GM21526 (cell line): ENCODE measurements around the gene PKP3.
"Not testable (repeated sequence)": the region's sequence is repeated elsewhere in the genome, so short reads cannot be mapped to it uniquely, and the experiment has no call there.

Experiments
- ATAC-seq: cut with Tn5 transposase; IDR thresholded peaks from one replicate; pipeline ENCODE4 v1.9.1; 2021; ENCODE audit warnings: moderate library complexity; ENCODE audit not compliant: unreplicated experiment, low FRiP score

The PKP3 gene

DNA sequence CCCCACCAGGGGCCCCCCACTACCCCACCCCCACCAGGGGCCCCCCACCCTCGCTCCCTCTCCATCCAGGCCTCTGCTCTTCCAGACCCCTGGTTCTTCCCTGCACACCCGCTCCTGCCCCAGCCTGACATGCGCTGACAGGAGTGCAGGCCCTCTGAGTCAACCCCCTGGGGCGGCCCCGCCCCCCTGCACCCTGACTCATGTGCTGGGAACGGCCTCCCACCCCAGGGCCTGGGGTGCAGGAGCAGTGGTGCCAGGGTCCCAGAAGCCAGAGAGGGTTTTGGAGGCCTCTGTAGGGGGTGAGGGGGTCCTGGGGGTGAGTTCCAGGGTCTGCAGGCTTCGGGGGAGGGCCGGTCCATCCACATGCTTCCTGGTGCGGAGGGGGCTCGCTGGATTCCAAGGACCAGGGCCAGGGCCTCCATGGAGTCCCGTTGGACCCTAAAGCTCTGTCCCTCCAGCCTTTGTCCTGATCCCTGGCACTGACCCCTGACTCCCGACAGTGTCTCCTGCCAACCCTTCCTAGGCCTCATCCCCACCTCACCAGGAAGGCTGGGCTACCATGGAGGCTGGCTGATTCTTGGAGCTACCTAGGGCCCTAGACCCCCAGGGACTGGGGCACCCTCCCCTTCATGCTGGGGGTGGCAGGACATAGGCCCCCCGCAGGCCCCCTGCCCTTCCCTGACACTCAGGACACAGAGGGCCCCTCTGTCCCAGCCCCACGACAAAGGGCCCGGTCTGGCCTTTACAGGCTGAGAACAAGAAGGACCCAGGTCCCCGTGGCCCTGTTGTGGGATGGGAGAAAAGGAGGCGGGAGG lies 583 bp upstream of the PKP3 start:
- no peak for ATAC-seq

DNA sequence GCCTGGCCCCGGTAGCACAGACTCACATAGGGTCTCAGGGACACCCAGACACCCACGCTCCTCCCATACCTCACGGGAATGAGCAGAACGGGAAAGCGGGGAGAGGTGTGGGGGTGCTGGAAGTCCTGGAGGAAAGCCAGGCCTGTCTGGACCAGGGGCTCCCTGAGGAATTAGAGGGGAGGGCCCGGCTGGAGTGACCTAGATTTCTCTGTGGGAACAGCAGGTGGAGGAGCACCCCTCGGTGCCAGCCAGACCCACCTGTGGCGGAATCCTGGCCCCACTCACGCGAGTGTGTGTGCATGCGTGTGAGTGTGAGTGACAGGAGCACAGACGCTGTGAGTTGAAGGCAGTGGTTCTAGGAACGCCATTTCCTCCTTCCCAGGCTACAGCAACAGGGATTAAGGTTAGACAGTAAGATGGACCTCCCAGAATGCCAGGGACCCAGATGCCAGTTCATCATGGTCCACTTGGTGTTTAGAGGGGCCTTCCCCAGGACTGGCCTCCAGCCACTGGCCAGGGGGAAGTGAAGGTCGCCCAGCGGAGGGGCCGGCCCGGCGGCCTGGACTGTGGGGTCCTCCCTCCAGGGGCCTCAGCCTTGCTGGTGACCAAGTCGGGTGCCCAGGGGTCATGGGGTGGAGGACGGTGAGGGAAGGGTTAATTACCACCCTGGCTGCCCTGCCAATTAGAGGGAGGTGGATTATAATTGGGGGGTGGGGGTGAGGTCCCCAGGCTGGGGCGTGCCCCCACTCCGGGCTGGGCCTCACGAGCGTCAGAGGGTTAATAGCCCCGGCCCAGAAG lies 1.0 kb downstream of the PKP3 start:
- no peak for ATAC-seq

DNA sequence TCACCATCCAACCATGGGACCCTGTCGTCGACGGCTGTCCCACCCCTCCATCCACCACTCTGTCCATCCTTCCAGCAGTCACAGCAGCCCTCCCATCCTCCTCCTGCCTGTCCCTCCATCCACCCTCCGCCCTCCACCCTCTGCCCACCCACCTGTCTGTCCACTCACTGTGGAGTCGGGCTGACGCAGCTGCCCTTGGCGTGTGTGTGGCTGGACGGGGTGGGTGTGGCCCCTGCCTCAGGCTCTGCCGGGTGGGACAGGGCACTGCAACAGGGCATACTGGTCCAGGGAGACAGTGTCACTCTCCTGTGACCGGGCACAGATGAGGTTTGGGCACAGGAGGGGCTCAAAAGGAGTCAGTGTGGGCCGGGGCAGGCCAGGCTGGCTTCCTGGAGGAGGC lies 1.9 kb downstream of the PKP3 start:
- no peak for ATAC-seq

DNA sequence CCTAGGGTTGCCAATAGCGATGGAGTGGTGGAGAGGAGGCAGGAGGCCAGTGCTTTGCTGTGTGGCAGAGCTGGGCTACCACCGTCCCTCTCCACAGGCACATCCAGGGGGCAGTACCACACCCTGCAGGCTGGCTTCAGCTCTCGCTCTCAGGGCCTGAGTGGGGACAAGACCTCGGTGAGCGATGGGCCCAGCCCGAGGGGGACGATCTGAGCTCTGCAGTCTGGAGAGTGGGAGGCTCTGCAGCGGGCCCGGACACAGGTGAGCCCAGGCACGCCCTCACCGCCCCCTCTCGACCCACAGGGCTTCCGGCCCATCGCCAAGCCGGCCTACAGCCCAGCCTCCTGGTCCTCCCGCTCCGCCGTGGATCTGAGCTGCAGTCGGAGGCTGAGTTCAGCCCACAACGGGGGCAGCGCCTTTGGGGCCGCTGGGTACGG lies 2.5 kb downstream of the PKP3 start:
- ATAC-seq: no peak

DNA sequence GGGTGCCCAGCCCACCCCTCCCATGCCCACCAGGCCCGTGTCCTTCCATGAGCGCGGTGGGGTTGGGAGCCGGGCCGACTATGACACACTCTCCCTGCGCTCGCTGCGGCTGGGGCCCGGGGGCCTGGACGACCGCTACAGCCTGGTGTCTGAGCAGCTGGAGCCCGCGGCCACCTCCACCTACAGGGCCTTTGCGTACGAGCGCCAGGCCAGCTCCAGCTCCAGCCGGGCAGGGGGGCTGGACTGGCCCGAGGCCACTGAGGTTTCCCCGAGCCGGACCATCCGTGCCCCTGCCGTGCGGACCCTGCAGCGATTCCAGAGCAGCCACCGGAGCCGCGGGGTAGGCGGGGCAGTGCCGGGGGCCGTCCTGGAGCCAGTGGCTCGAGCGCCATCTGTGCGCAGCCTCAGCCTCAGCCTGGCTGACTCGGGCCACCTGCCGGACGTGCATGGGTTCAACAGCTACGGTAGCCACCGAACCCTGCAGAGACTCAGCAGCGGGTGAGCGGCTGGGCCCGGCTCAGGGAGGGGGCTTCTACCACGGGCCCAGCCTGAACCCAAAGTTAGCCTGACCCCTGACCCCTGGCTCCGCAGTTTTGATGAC lies 3.0 kb downstream of the PKP3 start:
- ATAC-seq: no peak

DNA sequence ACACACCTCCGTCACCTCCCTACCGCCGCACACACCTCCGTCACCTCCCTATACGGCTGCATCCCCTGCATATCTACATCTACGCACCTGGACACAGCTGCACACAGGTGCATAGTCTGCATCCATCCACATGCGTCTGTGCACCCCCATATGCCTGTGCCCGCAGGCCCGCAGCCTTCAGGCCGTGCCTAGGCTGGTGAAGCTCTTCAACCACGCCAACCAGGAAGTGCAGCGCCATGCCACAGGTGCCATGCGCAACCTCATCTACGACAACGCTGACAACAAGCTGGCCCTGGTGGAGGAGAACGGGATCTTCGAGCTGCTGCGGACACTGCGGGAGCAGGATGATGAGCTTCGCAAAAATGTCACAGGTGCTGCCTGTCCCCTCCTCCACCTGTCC lies 4.8 kb downstream of the PKP3 start:
- no peak for ATAC-seq

DNA sequence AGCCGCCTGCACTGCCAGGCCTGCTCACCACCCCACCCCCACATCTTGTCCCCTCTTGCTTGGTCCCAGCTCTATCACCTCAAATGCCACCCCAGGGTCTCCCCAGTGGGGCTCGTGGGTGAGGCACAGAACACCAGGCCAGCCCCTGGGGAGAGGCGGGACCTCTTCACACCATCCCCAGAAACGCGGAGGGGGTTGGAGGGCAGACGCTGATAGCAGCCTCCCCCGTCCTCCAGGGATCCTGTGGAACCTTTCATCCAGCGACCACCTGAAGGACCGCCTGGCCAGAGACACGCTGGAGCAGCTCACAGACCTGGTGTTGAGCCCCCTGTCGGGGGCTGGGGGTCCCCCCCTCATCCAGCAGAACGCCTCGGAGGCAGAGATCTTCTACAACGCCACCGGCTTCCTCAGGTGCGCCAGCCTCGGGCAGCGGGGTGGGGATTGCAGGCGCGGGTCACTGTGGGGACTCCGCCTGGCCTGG lies 5.8 kb downstream of the PKP3 start:
- ATAC-seq: no peak

DNA sequence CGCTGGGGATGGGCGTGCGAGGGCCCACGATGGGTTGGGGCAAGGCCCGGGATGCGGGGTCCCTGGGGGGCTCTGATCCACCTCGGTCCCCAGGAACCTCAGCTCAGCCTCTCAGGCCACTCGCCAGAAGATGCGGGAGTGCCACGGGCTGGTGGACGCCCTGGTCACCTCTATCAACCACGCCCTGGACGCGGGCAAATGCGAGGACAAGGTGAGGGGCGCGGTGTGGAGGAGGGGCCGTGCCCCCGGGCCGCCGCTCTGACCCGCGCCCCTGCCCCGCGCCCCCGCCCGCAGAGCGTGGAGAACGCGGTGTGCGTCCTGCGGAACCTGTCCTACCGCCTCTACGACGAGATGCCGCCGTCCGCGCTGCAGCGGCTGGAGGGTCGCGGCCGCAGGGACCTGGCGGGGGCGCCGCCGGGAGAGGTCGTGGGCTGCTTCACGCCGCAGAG lies 6.3 kb downstream of the PKP3 start:
- no peak for ATAC-seq

DNA sequence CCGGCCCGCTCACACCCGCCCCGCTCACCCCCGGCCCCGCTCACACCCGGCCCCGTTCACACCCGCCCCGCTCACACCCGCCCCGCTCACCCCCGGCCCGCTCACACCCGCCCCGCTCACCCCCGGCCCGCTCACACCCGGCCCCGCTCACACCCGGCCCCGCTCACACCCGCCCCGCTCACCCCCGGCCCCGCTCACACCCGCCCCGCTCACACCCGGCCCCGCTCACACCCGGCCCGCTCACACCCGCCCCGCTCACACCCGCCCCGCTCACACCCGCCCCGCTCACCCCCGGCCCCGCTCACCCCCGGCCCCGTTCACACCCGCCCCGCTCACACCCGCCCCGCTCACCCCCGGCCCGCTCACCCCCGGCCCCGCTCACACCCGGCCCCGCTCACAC lies 7.2 kb downstream of the PKP3 start:
- not testable (repeated sequence) for ATAC-seq

DNA sequence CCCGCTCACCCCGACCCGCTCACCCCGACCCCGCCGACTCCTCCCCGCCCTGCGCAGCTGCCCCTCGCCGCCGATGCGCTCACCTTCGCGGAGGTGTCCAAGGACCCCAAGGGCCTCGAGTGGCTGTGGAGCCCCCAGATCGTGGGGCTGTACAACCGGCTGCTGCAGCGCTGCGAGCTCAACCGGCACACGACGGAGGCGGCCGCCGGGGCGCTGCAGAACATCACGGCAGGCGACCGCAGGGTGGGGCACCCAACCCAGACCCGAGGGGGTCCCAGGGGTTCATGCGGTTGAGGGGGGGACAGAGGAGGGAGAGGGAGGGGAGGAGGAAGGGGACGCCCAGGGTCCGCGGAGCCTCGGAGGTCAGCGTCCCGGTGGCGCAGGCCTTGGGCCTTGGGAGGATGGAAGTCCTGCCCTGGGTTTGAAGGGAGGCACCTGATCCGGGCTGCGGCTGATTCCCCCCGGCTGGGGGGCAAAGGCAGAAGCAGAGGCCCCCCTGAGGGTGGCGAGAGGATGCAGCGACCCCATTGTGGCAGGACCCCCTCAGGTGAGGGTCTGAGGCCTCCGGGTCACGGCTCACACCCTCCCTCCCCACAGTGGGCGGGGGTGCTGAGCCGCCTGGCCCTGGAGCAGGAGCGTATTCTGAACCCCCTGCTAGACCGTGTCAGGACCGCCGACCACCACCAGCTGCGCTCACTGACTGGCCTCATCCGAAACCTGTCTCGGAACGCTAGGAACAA lies 9.2 kb downstream of the PKP3 start:
- no peak for ATAC-seq

DNA sequence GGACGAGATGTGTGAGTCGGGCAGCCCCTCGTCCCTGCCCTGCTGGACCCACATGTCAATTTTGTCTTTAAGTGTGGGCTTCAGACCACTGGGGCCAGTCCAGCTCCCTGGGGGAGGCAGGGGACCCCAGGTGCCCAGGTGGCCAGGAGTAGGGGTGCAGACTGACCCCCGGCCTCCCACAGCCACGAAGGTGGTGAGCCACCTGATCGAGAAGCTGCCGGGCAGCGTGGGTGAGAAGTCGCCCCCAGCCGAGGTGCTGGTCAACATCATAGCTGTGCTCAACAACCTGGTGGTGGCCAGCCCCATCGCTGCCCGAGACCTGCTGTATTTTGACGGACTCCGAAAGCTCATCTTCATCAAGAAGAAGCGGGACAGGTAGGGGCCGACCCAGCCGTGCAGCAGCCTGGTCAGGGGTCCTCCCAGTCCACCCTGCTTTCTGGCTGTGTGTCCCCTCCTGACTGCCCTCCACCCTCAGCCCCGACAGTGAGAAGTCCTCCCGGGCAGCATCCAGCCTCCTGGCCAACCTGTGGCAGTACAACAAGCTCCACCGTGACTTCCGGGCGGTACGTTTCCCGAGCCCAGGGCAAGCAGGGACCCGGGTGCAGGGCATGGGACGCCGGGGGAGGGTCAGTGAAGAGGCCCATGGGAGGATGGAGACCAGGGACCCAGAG lies 9.9 kb downstream of the PKP3 start:
- ATAC-seq: no peak

DNA sequence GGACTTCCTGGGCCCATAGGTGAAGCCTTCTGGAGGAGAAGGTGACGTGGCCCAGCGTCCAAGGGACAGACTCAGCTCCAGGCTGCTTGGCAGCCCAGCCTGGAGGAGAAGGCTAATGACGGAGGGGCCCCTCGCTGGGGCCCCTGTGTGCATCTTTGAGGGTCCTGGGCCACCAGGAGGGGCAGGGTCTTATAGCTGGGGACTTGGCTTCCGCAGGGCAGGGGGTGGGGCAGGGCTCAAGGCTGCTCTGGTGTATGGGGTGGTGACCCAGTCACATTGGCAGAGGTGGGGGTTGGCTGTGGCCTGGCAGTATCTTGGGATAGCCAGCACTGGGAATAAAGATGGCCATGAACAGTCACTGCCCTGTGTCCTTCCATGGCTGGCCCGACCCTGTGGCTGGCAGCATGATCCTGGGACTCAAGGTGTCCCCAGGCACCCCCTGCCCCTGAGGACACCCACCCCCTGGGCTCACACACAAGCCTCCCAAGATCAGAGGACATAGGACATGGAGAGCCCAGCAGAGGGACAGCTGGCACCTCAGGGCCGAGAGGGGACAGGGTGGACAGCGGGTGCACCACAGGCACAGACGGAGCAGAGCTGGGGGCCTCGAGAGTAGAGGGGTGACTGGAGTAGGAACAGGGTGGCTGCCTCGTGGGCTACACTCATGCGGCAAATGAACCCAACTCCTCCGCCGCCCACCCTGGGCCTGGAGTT lies 10.7 kb downstream of the PKP3 start:
- ATAC-seq: no peak

DNA sequence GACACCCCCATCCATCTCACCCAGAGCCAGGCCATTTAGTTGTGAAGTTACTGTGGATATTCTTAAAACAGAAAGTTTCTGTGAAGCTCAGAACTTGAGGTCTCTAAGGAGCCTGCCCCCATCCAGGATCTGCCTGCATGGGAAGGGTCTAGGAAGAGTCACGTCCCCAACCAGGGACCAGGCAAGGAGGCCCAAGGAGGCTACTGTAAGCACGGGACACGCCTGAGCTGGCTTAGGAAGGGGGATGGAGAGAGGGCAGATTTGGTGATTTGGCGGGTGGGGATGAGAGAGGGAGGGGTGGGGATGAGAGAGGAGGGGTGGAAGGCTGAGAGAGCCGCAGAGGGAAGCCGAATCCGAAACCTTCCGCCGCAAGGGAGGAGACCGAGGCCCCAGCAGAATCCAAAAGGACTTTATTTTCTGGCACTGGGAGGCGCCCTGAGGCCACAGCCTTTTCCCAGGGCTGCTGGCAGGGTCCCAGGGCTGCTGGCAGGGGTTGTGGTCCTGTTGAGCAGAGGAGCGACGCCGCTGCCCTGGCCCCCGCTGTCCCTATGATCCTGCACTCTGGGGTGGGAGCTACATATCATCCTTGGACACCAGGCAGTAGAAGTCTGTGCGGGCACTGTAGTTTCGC lies 11.4 kb downstream of the PKP3 start:
- no peak for ATAC-seq

DNA sequence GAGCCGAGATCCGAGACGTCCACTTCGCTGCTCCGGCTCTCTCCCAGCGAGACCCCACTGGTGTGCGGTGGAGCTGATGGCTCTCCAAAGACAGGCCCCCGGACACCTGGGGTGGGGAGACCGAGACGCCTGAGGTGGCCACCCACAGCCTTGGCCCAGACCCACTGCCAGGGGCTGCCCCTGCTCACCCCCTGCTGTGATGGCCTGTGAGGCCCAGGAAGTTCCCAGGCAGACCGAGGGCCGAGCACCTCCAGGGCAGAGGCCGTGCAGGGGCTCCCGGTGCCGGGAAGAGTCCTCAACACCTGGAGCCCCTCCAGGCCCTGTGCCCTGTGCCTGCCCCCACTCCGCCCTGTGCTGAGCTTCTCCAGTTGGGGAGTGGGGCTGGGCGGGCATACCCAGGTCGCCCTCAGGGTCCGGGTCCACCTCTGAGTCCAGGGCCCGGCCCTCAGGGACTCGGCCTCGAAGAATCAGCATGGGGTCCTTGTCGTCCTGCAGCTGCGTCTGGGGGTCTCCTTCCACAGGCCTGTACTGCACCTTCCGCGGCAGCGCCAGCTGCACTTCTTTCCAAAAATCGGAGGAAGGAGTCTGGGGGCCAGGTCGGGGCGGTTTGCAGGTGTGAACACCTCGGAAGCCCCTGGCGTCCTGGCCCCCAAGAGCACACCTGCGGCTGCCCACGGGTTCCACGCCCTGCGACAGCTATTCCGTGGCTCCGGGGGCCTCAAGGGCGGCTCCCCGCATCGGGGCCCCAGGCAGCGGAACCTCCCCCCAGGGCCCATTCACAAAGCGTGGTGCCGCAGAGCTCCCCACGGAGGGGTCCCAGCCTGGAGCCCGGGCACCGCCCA lies 12.2 kb downstream of the PKP3 start:
- ATAC-seq: no peak

DNA sequence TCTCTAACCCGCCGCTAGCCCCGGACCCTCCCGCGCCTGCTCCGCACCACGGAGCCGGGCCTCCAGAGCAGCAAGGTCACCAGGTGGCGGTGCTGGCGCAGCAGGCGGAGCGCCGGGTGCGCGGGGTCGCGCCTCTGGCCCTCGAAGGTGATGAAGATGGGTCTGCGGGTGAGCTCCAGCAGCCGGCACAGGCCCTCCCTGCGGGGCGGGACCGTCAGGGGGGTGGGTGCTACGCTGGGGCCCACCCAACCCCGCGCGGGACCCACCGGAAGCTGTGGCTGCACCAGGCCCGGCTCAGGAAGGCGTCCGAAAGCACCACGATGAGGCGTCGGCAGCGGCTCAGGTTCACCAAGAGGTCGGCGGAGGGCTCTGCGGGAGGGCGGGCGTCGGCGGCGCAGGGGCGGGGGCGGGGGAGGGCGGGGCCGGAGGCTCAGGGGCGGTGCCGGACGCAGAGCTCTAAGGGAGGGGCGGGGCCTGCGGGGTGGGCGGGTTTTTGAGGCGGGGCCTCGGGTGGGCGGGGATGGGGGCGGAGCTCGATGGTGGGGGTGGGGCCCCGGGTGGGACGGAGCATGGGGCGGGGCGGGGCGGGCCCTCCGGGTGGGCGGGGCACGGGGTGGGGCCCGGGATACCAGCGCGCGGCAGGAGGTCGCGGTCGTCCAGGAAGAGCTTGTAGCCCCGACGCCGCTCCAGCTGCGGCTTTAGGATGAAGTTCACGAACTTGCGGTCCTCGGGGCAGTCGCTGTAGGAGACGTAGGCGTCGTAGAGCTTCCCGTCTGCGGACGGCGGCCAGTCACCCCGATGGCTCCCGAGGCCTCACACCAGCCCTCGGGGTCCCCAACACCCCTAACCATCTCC lies 13.0 kb downstream of the PKP3 start:
- peak; percentile 64 for ATAC-seq

DNA sequence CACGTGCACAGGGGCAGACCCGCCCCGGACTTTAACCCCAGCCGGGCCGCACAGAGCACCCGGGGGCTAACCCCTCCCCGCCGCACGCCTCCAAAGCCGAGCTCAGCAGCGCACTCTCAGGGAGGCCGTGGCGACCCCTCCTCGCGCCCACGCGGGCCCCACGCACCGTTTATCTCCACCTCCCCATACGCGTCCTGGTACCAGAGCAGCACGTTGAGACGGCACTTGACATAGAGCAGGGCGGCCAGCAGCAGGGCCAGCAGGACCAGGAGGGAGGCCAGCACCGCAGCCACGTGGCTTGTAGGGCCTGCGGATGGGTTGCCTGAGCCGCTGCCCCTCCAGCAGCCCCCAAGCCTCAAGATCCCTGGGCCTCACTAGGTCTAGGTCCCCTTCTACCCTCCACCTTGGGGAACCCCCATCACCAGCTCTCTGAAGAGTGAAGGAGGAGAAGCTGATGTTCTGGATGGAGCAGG lies 13.7 kb downstream of the PKP3 start:
- ATAC-seq: no peak
